OCI-LY7 (cell line): ENCODE results near the gene ZNF800. TPM values are rescaled to one million over a fixed set of nuclear protein-coding genes. Genes with fewer than 3 reads are reported as not detected.

Source experiments
- BruUV-seq: library from RNA; stranded (reverse); fragments of 400-500 nt; replicated peaks from 2 replicates; lab custom pipeline; 2021; lab: Mats Ljungman, UMichigan
- CTCF ChIA-PET: fragments of 300-600 bp; sonication (Branson Sonifier 250); formaldehyde crosslinking; loops from one replicate; lab custom pipeline; 2022; ENCODE audit warnings: antibody characterized with exemption; ENCODE audit not compliant: unreplicated experiment; lab: Charles Lee
- POLR2A ChIA-PET: fragments of 300-600 bp; sonication (Branson Sonifier 250); formaldehyde crosslinking; loops from one replicate; lab custom pipeline; 2022; ENCODE audit warnings: antibody characterized with exemption; lab: Charles Lee
- DNase-seq: peaks from one replicate; pipeline ENCODE4 v3.0.0-alpha.2; 2015; ENCODE audit warnings: low spot score
- H2AFZ ChIP-seq: fragments of 200-600 bp; sonication (generic), shearing (Covaris generic); 2 replicates; pipeline ENCODE4 v1.6.1; 2014; ENCODE audit warnings: mild to moderate bottlenecking, antibody characterized with exemption, low read length, moderate library complexity
- H3K27ac ChIP-seq: fragments of 200-600 bp; sonication (generic); 2 replicates; pipeline ENCODE4 v1.5.1; 2014; ENCODE audit warnings: mixed run types, low read depth, mild to moderate bottlenecking, moderate library complexity, low read length, inconsistent platforms; ENCODE audit not compliant: poor library complexity, severe bottlenecking
- H3K36me3 ChIP-seq: fragments of 200-600 bp; sonication (generic); 2 replicates; pipeline ENCODE4 v1.6.1; 2014; ENCODE audit warnings: mild to moderate bottlenecking, antibody characterized with exemption, low read length, moderate library complexity, mixed read lengths; ENCODE audit not compliant: insufficient read depth
- H3K4me1 ChIP-seq: fragments of 200-600 bp; sonication (generic); 2 replicates; pipeline ENCODE4 v1.5.1; 2014; ENCODE audit warnings: mild to moderate bottlenecking, low read length; ENCODE audit not compliant: insufficient read depth, poor library complexity, severe bottlenecking
- H3K4me2 ChIP-seq: fragments of 200-600 bp; sonication (generic); 2 replicates; pipeline ENCODE4 v1.6.1; 2014; ENCODE audit warnings: mild to moderate bottlenecking, low read length
- H3K4me3 ChIP-seq: fragments of 200-600 bp; sonication (generic); 2 replicates; pipeline ENCODE4 v1.5.1; 2014; ENCODE audit warnings: mild to moderate bottlenecking, low read depth, low read length; ENCODE audit not compliant: poor library complexity, severe bottlenecking
- H3K79me2 ChIP-seq: fragments of 200-600 bp; sonication (generic); 2 replicates; pipeline ENCODE4 v1.6.1; 2016; ENCODE audit warnings: low read depth, mild to moderate bottlenecking, low read length, moderate library complexity, mixed read lengths; ENCODE audit not compliant: insufficient read depth
- H3K9me2 ChIP-seq: fragments of 200-600 bp; sonication (generic); 2 replicates; pipeline ENCODE4 v1.6.1; 2016; ENCODE audit warnings: mild to moderate bottlenecking, low read length, mixed read lengths; ENCODE audit not compliant: insufficient read depth
- H3K9me3 ChIP-seq: fragments of 200-600 bp; sonication (generic); 2 replicates; pipeline ENCODE4 v1.6.1; 2014; ENCODE audit warnings: mild to moderate bottlenecking, mixed run types, low read length, mixed read lengths
- H4K20me1 ChIP-seq: fragments of 200-600 bp; sonication (generic); 2 replicates; pipeline ENCODE4 v1.6.1; 2014; ENCODE audit warnings: mild to moderate bottlenecking, antibody characterized with exemption, low read length, moderate library complexity, mixed read lengths; ENCODE audit not compliant: insufficient read depth
- CTCF ChIP-seq: fragments of 200-600 bp; sonication (generic); conservative IDR thresholded peaks from 2 replicates; pipeline ENCODE4 v1.5.1; 2014; ENCODE audit warnings: mild to moderate bottlenecking, antibody characterized with exemption, low read length, moderate library complexity, mixed read lengths
- EZH2phosphoT487 ChIP-seq: fragments of 200-600 bp; sonication (generic); IDR thresholded peaks from 2 replicates; pipeline ENCODE4 v1.6.1; 2018; ENCODE audit warnings: low read depth, borderline replicate concordance, mild to moderate bottlenecking, mixed run types, antibody characterized with exemption, low read length, moderate library complexity, mixed read lengths
- intact Hi-C: fragments of 100-400 bp; cut with micrococcal nuclease; formaldehyde crosslinking; loops from one replicate; pipeline ENCODE4 v1.10.0; 2022; ENCODE audit not compliant: unreplicated experiment
- total RNA-seq, 2 experiments: library from RNA; depleted of rRNA in 1 of 2; stranded (reverse); fragments of >200 nt in 1 of 2; shearing (Covaris generic) in 1 of 2; gene quantifications; 2 replicates each; pipeline ENCODE4 v1.2.3, GENCODE V29; 2014 to 2022

Gene ZNF800
- total RNA-seq, 2 experiments from 2014 or later: 23.9 to 42.2 TPM

GRCh38 chr7:127342596-127342995 is 49.9 kb downstream of the ZNF800 start:
- Histone ChIP-seq H4K20me1 (no peaks in the 10 kb centered on the region), H3K9me2 (no peaks in the 10 kb centered on the region), H3K4me3 (no peak overlapping the region), H3K36me3 (no peaks in the 10 kb centered on the region), H3K4me1 (no peaks in the 10 kb centered on the region), H3K9me3 (no peaks in the 10 kb centered on the region; the same call in 1 of the 2 replicates), H3K27ac (no peak overlapping the region), H3K4me2 (no peak overlapping the region), H3K79me2 (no peaks in the 10 kb centered on the region), H2AFZ (no peak overlapping the region)
- POLR2A ChIA-PET: interaction anchor here (1.6 kb wide), 1 partner anchor 19 kb away, joined by 3 read pairs; no protein-coding TSS in a partner anchor
- intact Hi-C loops: no loop called here
- no peak for DNase-seq
- CTCF ChIA-PET: no interaction called here
- BruUV-seq: no TSS peak
- TF ChIP-seq EZH2phosphoT487: no peak
- no peak for TF ChIP-seq CTCF

DNA sequence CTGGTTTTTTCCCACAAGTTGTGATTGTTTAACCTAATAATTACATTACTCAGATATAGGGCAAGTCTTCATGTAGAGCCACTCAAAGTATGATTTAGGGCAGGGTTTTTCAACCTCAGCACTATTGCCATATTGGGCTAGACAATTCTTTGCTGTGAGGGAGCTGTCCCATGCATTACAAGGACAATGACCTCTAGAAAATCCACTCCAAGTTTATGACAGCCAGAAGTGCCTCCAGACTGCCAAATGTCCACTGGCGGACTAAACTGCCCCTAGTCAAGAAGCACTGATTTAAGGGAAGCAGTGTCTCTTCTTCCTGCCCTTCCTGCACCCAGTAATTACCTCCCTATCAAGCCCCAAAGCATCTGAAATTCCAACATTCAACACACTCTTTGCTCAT is 54.4 kb downstream of the ZNF800 start:
- H3K27ac ChIP-seq: no peak overlapping the region
- no peaks in the 10 kb centered on the region for H3K9me3 ChIP-seq
- no peaks in the 10 kb centered on the region for H3K4me1 ChIP-seq
- CTCF ChIA-PET: no interaction called here
- H3K9me2 ChIP-seq: no peaks in the 10 kb centered on the region
- H3K79me2 ChIP-seq: no peaks in the 10 kb centered on the region
- no peak for TF ChIP-seq CTCF
- no peak for TF ChIP-seq EZH2phosphoT487
- POLR2A ChIA-PET: interaction anchor here (1.3 kb wide), 1 partner anchor 17 kb away, joined by 3 read pairs; no protein-coding TSS in a partner anchor
- intact Hi-C loops: loop anchor here (10.0 kb wide), 1 partner anchor 107 kb away; no protein-coding TSS in a partner anchor
- DNase-seq: no peak
- no peak overlapping the region for H2AFZ ChIP-seq
- H3K36me3 ChIP-seq: no peaks in the 10 kb centered on the region
- no TSS peak for BruUV-seq
- no peaks in the 10 kb centered on the region for H4K20me1 ChIP-seq
- H3K4me3 ChIP-seq: no peak overlapping the region
- H3K4me2 ChIP-seq: no peak overlapping the region

DNA sequence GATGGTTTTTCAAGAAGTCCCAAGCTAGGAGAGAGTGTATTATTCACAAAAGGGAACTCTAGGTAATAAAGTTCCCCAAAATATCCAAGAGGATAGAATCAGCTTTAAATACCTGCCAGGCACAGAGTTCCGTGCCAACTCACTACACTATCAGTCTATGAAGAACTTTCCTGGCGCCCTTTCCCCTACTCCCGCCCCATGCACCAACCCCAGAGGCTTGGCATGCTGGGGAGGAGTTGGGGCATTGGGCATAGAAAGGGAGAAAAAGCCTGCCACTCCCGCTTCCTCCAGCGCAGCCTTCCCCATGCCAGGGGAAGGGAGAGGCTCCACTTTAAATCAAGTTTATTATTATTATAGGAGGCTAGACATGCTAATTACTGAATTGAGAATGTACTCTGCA is 54.9 kb downstream of the ZNF800 start:
- BruUV-seq: no TSS peak
- POLR2A ChIA-PET: interaction anchor here (1.5 kb wide), 1 partner anchor 98 kb away, joined by 3 read pairs; no protein-coding TSS in a partner anchor
- intact Hi-C loops: loop anchor here (10.0 kb wide), 1 partner anchor 107 kb away; no protein-coding TSS in a partner anchor

More for the DNA sequence above, 54.9 kb downstream of the ZNF800 start:
- H3K27ac ChIP-seq: no peak overlapping the region
- no peaks in the 10 kb centered on the region for H3K36me3 ChIP-seq
- CTCF ChIA-PET: no interaction called here
- no peak overlapping the region for H2AFZ ChIP-seq
- no peaks in the 10 kb centered on the region for H3K9me2 ChIP-seq
- H3K4me1 ChIP-seq: no peaks in the 10 kb centered on the region
- H3K79me2 ChIP-seq: no peaks in the 10 kb centered on the region
- no peak overlapping the region for H3K4me2 ChIP-seq
- H3K4me3 ChIP-seq: no peak overlapping the region
- DNase-seq: no peak
- no peaks in the 10 kb centered on the region for H4K20me1 ChIP-seq
- no peak for TF ChIP-seq CTCF
- no peak for TF ChIP-seq EZH2phosphoT487
- no peaks in the 10 kb centered on the region for H3K9me3 ChIP-seq
